ENCODE results near the gene MAPK4. TPM values are rescaled to one million over a fixed set of nuclear protein-coding genes. Genes with fewer than 3 reads are reported as not detected.

MAPK4 gene
- total RNA-seq, 1 donor from 2014 or later, result 16.3 TPM

DNA sequence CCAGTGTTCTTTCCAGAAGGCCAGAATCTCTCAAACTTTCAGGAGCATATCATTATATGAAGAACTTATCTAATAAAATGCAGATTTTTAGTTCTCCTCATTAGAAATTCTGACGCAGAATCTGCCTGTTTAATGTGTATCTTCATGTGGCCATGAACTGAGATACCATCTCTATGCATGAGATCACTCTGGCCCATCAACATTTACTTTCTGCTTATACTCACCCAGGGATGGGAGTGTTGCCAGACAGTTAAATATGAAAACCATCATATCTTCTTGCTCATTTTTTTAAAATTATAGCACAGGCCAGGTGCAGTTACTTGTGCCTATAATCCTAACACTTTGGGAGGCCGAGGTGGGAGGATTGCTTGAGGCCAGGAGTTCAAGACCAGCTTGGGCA lies 60.4 kb downstream of the MAPK4 start:
- Mint-ChIP-seq H3K27me3 (no peaks in the 10 kb centered on the region), H3K36me3 (ENCODE audit: insufficient read depth) (no peaks in the 10 kb centered on the region), H3K4me1 (ENCODE audit: low read depth) (no peaks in the 10 kb centered on the region), H3K27ac (no peak overlapping the region), H3K9me3 (ENCODE audit: low read depth) (no peaks in the 10 kb centered on the region), H3K4me3 (ENCODE audit: low read depth) (no peak overlapping the region)
- no peak for DNase-seq (ENCODE audit: low spot score, unreplicated experiment)
- no peak for TF ChIP-seq CTCF (IDR thresholded peaks at IDR 0.05; ENCODE audit: unreplicated experiment)

GRCh38 chr18:50621366-50621765 lies 61.5 kb downstream of the MAPK4 start:
- peaks cover 3% of the 10 kb centered on the region for H3K36me3 Mint-ChIP-seq (ENCODE audit: insufficient read depth)
- H3K4me1 Mint-ChIP-seq (ENCODE audit: low read depth), result no peaks in the 10 kb centered on the region
- no peak overlapping the region for H3K4me3 Mint-ChIP-seq (ENCODE audit: low read depth)
- no peak for DNase-seq (ENCODE audit: low spot score, unreplicated experiment)
- H3K9me3 Mint-ChIP-seq (ENCODE audit: low read depth), result no peaks in the 10 kb centered on the region
- no peak for TF ChIP-seq CTCF (IDR thresholded peaks at IDR 0.05; ENCODE audit: unreplicated experiment)
- H3K27me3 Mint-ChIP-seq, result no peaks in the 10 kb centered on the region
- H3K27ac Mint-ChIP-seq, result no peak overlapping the region

GRCh38 chr18:50622320-50622719 lies 62.4 kb downstream of the MAPK4 start:
- H3K9me3 Mint-ChIP-seq (ENCODE audit: low read depth), result no peaks in the 10 kb centered on the region
- TF ChIP-seq CTCF (IDR thresholded peaks at IDR 0.05; ENCODE audit: unreplicated experiment), result no peak
- DNase-seq (ENCODE audit: low spot score, unreplicated experiment), result no peak
- no peak overlapping the region for H3K27ac Mint-ChIP-seq
- H3K4me1 Mint-ChIP-seq (ENCODE audit: low read depth), result no peaks in the 10 kb centered on the region
- H3K4me3 Mint-ChIP-seq (ENCODE audit: low read depth), result no peak overlapping the region
- H3K27me3 Mint-ChIP-seq, result no peaks in the 10 kb centered on the region
- peaks cover 3% of the 10 kb centered on the region for H3K36me3 Mint-ChIP-seq (ENCODE audit: insufficient read depth)

DNA sequence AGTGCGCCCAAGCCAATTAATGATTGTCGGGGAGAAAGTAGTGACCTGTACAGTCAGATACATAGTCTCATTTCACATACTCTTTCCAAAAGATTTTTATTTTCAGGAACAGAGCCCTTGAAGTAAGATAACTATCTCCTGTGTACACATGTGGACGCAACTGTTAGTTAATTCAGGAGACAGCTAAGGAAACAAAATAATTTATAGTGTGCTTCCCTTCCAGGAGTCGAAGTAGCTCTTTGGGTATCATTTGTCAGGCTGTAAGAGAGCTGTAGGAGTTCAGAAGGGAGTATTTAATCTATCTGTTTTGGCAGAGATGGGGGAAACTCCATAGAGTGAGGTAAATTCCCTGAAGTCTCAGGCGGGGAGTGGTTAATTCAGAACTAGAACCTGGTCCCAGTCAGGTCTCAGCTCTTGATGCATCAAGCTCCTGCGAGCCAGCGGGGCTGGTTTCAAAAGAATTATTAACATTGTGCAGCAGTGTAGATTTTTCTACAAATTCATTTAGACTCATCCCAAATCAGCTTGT lies 63.0 kb downstream of the MAPK4 start:
- no peak overlapping the region for H3K27ac Mint-ChIP-seq
- H3K36me3 Mint-ChIP-seq (ENCODE audit: insufficient read depth), result peaks cover 3% of the 10 kb centered on the region

GRCh38 chr18:50623694-50624352 lies 63.9 kb downstream of the MAPK4 start:
- DNase-seq (ENCODE audit: low spot score, unreplicated experiment), result no peak
- Mint-ChIP-seq H3K9me3 (ENCODE audit: low read depth) (no peaks in the 10 kb centered on the region), H3K36me3 (ENCODE audit: insufficient read depth) (peaks cover 3% of the 10 kb centered on the region), H3K27me3 (no peaks in the 10 kb centered on the region), H3K4me3 (ENCODE audit: low read depth) (no peak overlapping the region), H3K4me1 (ENCODE audit: low read depth) (peaks cover 2% of the 10 kb centered on the region), H3K27ac (no peak overlapping the region)
- TF ChIP-seq CTCF (IDR thresholded peaks at IDR 0.05; ENCODE audit: unreplicated experiment), result no peak

More for the DNA sequence above, 63.0 kb downstream of the MAPK4 start:
- TF ChIP-seq CTCF (IDR thresholded peaks at IDR 0.05; ENCODE audit: unreplicated experiment), result no peak
- H3K9me3 Mint-ChIP-seq (ENCODE audit: low read depth), result no peaks in the 10 kb centered on the region
- H3K27me3 Mint-ChIP-seq, result no peaks in the 10 kb centered on the region
- H3K4me1 Mint-ChIP-seq (ENCODE audit: low read depth), result no peaks in the 10 kb centered on the region
- no peak overlapping the region for H3K4me3 Mint-ChIP-seq (ENCODE audit: low read depth)
- DNase-seq (ENCODE audit: low spot score, unreplicated experiment), result no peak

All from progenitor cell of endocrine pancreas (in vitro differentiated cells).